SK-N-MC (cell line): ENCODE results near the gene SULF2.

ENCODE experiments used
- DNase-seq: peaks from one replicate; pipeline ENCODE4 v3.0.0-alpha.2; 2011; ENCODE audit warnings: low read depth, low spot score
- H3K27ac ChIP-seq: fragments of 200-600 bp; sonication (generic); 2 replicates; pipeline ENCODE4 v1.5.1; 2016; ENCODE audit warnings: mixed run types
- H3K36me3 ChIP-seq: fragments of 200-600 bp; sonication (generic); 2 replicates; pipeline ENCODE4 v1.6.1; 2017; ENCODE audit warnings: antibody characterized with exemption, low read length, mixed read lengths; ENCODE audit not compliant: insufficient read depth
- H3K4me3 ChIP-seq: fragments of 200-600 bp; sonication (generic); 2 replicates; pipeline ENCODE4 v1.5.1; 2016
- H3K9ac ChIP-seq: fragments of 200-600 bp; sonication (generic); 2 replicates; pipeline ENCODE4 v1.8.0; 2017; ENCODE audit warnings: mixed run types, mixed read lengths; ENCODE audit not compliant: insufficient read length
- H3K9me3 ChIP-seq: fragments of 200-600 bp; sonication (generic); 2 replicates; pipeline ENCODE4 v1.6.1; 2017; ENCODE audit warnings: low read depth, mild to moderate bottlenecking, antibody characterized with exemption, low read length, moderate library complexity, mixed read lengths
- EZH2 ChIP-seq: fragments of 200-600 bp; sonication (generic); IDR thresholded peaks from one replicate; pipeline ENCODE4 v1.6.1; 2017; ENCODE audit warnings: antibody characterized with exemption
- FOXP2 ChIP-seq: optimal IDR thresholded peaks from 2 replicates; pipeline ENCODE3; 2011; ENCODE audit warnings: mild to moderate bottlenecking, moderate library complexity; ENCODE audit not compliant: insufficient read depth; ENCODE audit errors: extremely low read length, control extremely low read depth
- POLR2AphosphoS5 ChIP-seq: IDR thresholded peaks from 2 replicates; pipeline ENCODE4 v1.6.1; 2012; ENCODE audit warnings: mild to moderate bottlenecking, low read depth, low read length, borderline replicate concordance

The SULF2 gene

GRCh38 chr20:47687095-47687987, 97.9 kb downstream of the SULF2 start:
- Histone ChIP-seq H3K9me3 (no peaks in the 10 kb centered on the region), H3K4me3 (no peak overlapping the region), H3K27ac (no peak overlapping the region), H3K9ac (no peak overlapping the region), H3K36me3 (no peaks in the 10 kb centered on the region)
- TF ChIP-seq EZH2 (no peak), POLR2AphosphoS5 (no peak)
- no peak for DNase-seq

GRCh38 chr20:47686545-47686944, 98.7 kb downstream of the SULF2 start:
- Histone ChIP-seq H3K36me3 (no peaks in the 10 kb centered on the region), H3K9me3 (no peaks in the 10 kb centered on the region), H3K9ac (no peak overlapping the region), H3K4me3 (no peak overlapping the region), H3K27ac (no peak overlapping the region)
- DNase-seq: no peak
- TF ChIP-seq EZH2 (no peak), FOXP2 (no peak), POLR2AphosphoS5 (no peak)

DNA sequence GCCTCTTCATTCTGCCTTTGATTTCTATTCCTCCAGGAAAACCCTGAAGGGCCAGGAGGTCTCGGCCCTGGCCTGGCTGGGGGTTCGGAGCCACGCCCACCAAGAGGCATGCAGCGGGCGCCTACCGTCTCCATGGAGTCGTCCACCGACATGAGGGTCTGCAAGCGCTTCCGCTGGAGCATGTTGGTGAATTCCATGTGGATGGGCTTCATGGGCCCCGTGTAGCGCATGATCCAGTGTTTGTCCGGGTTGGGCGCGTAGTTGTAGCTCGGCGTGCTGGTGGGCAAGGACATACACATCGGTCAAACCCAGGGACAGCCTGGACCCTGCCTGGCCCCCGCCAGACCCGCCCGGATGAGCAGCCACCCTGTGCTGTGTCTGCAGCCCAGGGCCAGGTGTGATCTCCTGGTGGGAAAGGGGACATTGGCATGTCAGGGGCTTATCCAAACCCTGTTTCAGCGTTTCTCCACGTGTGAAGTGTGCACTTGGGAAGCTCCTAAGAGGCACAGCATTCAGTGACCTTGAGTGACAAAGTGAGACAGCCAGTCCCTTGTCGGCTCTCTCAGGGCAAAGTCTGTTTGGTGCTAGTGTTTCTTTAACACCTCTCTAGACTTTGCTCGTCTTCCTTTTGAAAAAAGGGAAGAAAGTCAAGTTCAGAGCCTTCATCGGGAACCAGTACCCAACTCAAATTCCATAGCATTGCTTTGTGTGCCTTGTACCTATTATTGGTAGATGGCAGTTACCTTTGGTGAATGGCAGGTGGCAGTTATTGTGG, 100.8 kb downstream of the SULF2 start:
- Histone ChIP-seq H3K9ac (no peak overlapping the region), H3K9me3 (no peaks in the 10 kb centered on the region), H3K36me3 (no peaks in the 10 kb centered on the region), H3K27ac (no peak overlapping the region), H3K4me3 (no peak overlapping the region)
- no peak for DNase-seq
- no peak for TF ChIP-seq POLR2AphosphoS5

DNA sequence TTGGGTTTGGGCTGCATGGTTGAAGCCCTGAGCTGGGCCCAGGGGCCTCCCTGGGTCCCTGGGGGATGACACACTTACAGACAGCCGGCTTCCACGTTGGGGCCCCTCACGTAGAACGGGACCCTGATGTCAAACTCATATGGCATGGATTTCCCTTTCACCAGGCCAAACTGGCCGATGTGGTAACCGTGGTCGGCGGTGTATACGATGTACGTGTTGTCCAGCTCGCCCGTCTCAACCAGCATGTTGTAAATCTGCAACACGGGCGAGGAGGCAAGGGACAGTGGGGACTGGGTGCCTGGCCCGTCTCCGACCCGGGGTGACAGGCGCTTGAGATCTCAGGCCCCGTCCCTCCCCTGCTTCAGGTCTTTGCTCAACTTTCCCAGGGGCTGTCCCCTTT, 102.4 kb downstream of the SULF2 start:
- TF ChIP-seq EZH2 (no peak), POLR2AphosphoS5 (no peak), FOXP2 (no peak)
- Histone ChIP-seq H3K4me3 (no peak overlapping the region), H3K27ac (no peak overlapping the region), H3K9ac (no peak overlapping the region), H3K9me3 (no peaks in the 10 kb centered on the region), H3K36me3 (no peaks in the 10 kb centered on the region)
- DNase-seq: no peak

DNA sequence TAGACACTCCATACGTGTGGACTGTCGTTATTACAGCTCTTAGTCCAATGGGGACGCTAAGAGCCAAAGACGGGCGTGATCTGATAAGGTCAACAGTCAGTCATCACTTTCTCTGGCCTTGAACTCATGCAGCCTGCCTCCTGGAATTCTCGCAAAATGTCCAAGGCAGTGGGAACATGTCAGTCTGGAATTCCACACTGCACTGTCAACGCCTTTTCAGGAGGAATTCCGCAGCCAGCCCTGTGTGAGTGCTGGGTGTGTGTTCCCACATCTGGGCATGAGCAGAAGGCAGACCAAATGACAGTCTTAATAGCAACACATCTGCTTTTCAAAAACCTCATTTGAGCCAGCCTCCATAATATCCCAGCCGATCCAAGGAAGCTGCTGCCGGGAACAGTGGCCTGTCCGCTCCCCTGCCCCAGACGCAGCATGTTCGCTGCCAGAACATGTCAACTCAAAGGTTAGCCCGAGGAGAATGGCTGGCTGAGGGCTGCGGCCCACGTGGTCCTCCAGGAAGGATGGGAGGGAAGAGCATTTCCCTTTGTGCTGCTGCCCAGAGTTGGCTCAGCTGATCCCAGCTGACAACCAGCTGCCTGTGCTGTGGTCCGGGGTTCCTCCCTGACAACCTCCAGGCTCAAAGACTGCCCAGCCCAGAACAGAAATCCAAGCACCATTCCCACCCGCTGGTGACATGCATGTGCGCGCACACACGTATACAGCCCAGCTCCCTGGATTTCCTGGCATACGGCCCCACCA, 103.1 kb downstream of the SULF2 start:
- Histone ChIP-seq H3K9me3 (no peaks in the 10 kb centered on the region), H3K4me3 (no peak overlapping the region), H3K9ac (no peak overlapping the region), H3K36me3 (no peaks in the 10 kb centered on the region), H3K27ac (no peak overlapping the region)
- TF ChIP-seq POLR2AphosphoS5 (no peak), FOXP2 (no peak), EZH2 (no peak)
- no peak for DNase-seq

DNA sequence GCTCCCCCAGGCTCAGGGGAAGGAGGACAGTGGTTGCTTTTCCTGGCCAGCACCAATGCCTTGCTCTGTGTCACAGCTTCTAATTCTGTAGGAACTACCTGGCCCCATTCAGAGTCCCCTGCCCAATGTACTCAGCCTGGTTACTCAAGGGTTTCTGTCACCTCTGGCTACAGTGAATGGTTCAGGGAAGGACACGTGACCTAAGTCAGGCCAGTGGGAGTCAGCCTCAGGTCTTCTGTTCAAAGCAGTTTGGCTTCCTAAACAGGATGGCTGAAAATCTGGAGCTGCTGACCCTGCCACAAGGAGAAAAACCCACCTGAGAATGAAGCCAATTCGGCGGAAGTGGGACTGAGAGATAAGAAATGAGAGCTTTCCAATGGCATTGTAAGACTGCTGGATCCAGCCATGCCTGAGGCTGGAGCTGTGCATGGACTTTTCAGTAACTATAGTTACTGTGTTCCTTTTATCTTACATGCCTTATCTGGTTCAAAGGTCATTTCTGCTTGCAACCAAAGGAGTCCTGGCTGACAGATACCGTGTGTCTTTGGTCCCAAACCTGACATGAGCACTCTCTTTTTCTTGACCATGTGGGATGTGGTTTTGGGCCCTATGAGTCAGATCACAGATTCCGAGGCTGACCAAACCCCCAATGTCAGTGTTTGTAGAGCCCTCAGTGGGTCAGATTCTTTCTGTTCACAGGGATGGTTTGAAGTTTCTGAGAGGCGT, 104.3 kb downstream of the SULF2 start:
- Histone ChIP-seq H3K9ac (no peak overlapping the region), H3K27ac (no peak overlapping the region), H3K36me3 (no peaks in the 10 kb centered on the region), H3K9me3 (no peaks in the 10 kb centered on the region), H3K4me3 (no peak overlapping the region)
- TF ChIP-seq POLR2AphosphoS5: no peak
- TF ChIP-seq EZH2: no peak
- no peak for TF ChIP-seq FOXP2
- DNase-seq: no peak

GRCh38 chr20:47679462-47679861, 105.8 kb downstream of the SULF2 start:
- H3K9ac ChIP-seq: no peak overlapping the region
- no peak for TF ChIP-seq EZH2
- no peak overlapping the region for H3K4me3 ChIP-seq
- no peaks in the 10 kb centered on the region for H3K36me3 ChIP-seq
- H3K27ac ChIP-seq: no peak overlapping the region
- DNase-seq: no peak
- no peaks in the 10 kb centered on the region for H3K9me3 ChIP-seq

DNA sequence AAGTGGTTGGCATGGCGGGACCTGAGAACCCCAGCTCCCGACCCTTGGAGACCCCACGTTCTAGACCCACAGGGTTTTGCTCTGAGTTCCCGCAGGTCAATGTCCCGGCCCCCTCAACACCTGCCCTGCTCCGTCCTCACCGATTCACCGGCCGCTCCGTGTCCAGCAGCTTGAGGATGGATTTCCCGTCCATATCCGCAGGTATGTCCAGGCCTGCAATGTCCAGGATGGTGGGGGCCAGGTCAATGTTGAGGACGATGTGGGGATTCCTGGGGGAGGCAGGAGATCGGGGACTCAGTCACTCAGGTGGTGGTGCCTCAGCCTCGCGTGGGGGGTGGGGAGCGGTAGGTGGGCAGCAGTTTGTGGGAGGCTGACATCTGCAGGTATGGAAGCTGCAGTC, 106.7 kb downstream of the SULF2 start:
- no peaks in the 10 kb centered on the region for H3K36me3 ChIP-seq
- TF ChIP-seq POLR2AphosphoS5 (no peak), EZH2 (no peak), FOXP2 (no peak)
- H3K4me3 ChIP-seq: no peak overlapping the region
- H3K9ac ChIP-seq: no peak overlapping the region
- no peak overlapping the region for H3K27ac ChIP-seq
- H3K9me3 ChIP-seq: no peaks in the 10 kb centered on the region
- no peak for DNase-seq
